Sigmoid colon (tissue), 3 donors: Measurements from ENCODE around the gene RFX7.

Experiments used
- POLR2A ChIP-seq, 2 donors: fragments of 450-650 bp; IDR thresholded peaks; one replicate each; pipeline ENCODE4 v1.6.1; 2016; ENCODE audit warnings: antibody characterized with exemption in 2 of 2, mild to moderate bottlenecking in 2 of 2, moderate library complexity in 2 of 2
- TF ChIP-seq, protein P1 (sequence below), 4 experiments: fragments of 450-650 bp in 3 of 4; fragments of 200-600 bp in 1 of 4; IDR thresholded peaks; one replicate each; pipeline ENCODE4 v1.5.1; 2016 to 2019; ENCODE audit warnings: antibody characterized with exemption in 4 of 4, mild to moderate bottlenecking in 3 of 4, moderate library complexity in 2 of 4

DNA sequence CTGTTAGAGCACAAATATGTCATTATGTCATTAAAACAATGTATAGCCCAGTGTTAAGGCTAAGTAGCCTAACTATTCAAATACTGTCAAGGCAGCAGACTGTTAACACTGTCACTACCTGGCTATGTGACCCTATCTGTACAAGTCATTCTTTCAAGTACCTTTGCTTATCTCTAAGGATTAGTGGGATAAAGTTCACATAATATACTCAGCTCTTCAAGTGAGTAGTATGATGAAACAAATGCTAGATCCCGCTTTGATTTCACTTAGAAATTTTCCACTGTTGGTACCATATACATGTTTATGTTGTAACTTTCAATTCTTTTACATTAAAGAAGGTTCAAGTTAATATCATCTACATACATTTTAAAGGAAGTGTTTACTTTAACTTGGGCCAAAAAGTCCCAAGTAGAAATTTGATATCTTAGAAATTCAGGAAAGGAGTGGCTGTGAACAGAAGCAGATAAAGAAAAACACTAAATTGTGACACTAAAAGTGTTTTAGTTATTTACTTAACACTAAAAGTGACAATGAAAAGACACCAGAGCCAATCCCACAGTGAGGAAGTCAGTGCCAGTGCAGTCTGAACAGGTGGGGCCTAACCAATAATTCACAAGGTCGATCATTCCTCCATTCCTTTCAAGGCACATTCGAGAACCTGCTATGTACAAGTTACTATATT, 4.8 kb upstream of the RFX7 start:
- TF ChIP-seq, protein P1, sequence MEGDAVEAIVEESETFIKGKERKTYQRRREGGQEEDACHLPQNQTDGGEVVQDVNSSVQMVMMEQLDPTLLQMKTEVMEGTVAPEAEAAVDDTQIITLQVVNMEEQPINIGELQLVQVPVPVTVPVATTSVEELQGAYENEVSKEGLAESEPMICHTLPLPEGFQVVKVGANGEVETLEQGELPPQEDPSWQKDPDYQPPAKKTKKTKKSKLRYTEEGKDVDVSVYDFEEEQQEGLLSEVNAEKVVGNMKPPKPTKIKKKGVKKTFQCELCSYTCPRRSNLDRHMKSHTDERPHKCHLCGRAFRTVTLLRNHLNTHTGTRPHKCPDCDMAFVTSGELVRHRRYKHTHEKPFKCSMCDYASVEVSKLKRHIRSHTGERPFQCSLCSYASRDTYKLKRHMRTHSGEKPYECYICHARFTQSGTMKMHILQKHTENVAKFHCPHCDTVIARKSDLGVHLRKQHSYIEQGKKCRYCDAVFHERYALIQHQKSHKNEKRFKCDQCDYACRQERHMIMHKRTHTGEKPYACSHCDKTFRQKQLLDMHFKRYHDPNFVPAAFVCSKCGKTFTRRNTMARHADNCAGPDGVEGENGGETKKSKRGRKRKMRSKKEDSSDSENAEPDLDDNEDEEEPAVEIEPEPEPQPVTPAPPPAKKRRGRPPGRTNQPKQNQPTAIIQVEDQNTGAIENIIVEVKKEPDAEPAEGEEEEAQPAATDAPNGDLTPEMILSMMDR (IDR thresholded peaks at IDR 0.05): no peak
- TF ChIP-seq POLR2A (IDR thresholded peaks at IDR 0.05): no peak
